GM23338 (cell line): ENCODE measurements around the gene PECR. TPM values are rescaled to one million over a fixed set of nuclear protein-coding genes. Genes with fewer than 3 reads are reported as not detected.

Experiments
- ATAC-seq: fragments of 200-7000 bp; cut with Tn5 transposase; 3 replicates; pipeline ENCODE4 v1.9.1; 2020
- DNase-seq: peaks from one replicate; pipeline ENCODE4 v3.0.0-alpha.2; 2015; ENCODE audit warnings: low spot score
- H2AFZ ChIP-seq: fragments of 200-600 bp; sonication (generic); 2 replicates; pipeline ENCODE4 v1.8.0; 2016; ENCODE audit warnings: antibody characterized with exemption, mild to moderate bottlenecking, moderate library complexity
- H3F3A ChIP-seq: fragments of 200-600 bp; sonication (generic); replicated peaks from 2 replicates; pipeline ENCODE4 v1.8.0; 2017; ENCODE audit warnings: antibody characterized with exemption, mixed run types, low read depth
- H3K27ac ChIP-seq: fragments of 200-600 bp; sonication (generic); 2 replicates; pipeline ENCODE4 v1.6.1; 2016; ENCODE audit warnings: low read depth
- H3K27me3 ChIP-seq: fragments of 200-600 bp; sonication (generic); 2 replicates; pipeline ENCODE4 v1.8.0; 2016; ENCODE audit warnings: mild to moderate bottlenecking, mixed run types, moderate library complexity; ENCODE audit not compliant: insufficient read depth
- H3K36me3 ChIP-seq: fragments of 200-600 bp; sonication (generic); 2 replicates; pipeline ENCODE4 v1.8.0; 2016; ENCODE audit warnings: mild to moderate bottlenecking; ENCODE audit not compliant: insufficient read depth
- H3K4me1 ChIP-seq: fragments of 200-600 bp; sonication (generic); 2 replicates; pipeline ENCODE4 v1.8.0; 2016; ENCODE audit warnings: mild to moderate bottlenecking, moderate library complexity; ENCODE audit not compliant: insufficient read depth
- H3K4me2 ChIP-seq: fragments of 200-600 bp; sonication (generic); 2 replicates; pipeline ENCODE4 v1.7.1; 2017; ENCODE audit warnings: mixed run types
- H3K4me3 ChIP-seq: fragments of 200-600 bp; sonication (generic); 2 replicates; pipeline ENCODE4 v1.6.1; 2016; ENCODE audit warnings: mixed run types
- H3K79me2 ChIP-seq: fragments of 200-600 bp; sonication (generic); replicated peaks from 2 replicates; pipeline ENCODE4 v1.8.0; 2017; ENCODE audit warnings: mild to moderate bottlenecking; ENCODE audit not compliant: insufficient read depth
- H3K9me2 ChIP-seq: fragments of 200-600 bp; sonication (generic); 2 replicates; pipeline ENCODE4 v1.8.0; 2017; ENCODE audit not compliant: insufficient read depth
- H4K20me1 ChIP-seq: fragments of 200-600 bp; sonication (generic); replicated peaks from 2 replicates; pipeline ENCODE4 v1.8.0; 2017; ENCODE audit warnings: mild to moderate bottlenecking; ENCODE audit not compliant: insufficient read depth
- H3K27ac Mint-ChIP-seq: 2 replicates; pipeline ENCODE4 v1.8.0; 2020; ENCODE audit warnings: inconsistent platforms, mild to moderate bottlenecking, moderate library complexity, mixed read lengths
- H3K27me3 Mint-ChIP-seq: 3 replicates; pipeline ENCODE4 v1.8.0; 2022; ENCODE audit warnings: low read depth, mild to moderate bottlenecking, moderate library complexity, mixed read lengths, inconsistent platforms; ENCODE audit not compliant: insufficient read depth, poor library complexity
- H3K36me3 Mint-ChIP-seq: 3 replicates; pipeline ENCODE4 v1.8.0; 2021; ENCODE audit warnings: low read depth, mild to moderate bottlenecking, inconsistent platforms, moderate library complexity, mixed read lengths
- H3K4me1 Mint-ChIP-seq: 3 replicates; pipeline ENCODE4 v1.8.0; 2020; ENCODE audit warnings: mild to moderate bottlenecking, inconsistent platforms, mixed read lengths
- H3K4me3 Mint-ChIP-seq: 3 replicates; pipeline ENCODE4 v1.8.0; 2021; ENCODE audit warnings: moderate library complexity, mild to moderate bottlenecking, inconsistent platforms, mixed read lengths
- H3K9me3 Mint-ChIP-seq: 3 replicates; pipeline ENCODE4 v1.8.0; 2020; ENCODE audit warnings: moderate library complexity, mild to moderate bottlenecking, inconsistent platforms, mixed read lengths
- CREB1 ChIP-seq: fragments of 250-450 bp; sonication (Bioruptor Pico); IDR thresholded peaks from 2 replicates; pipeline ENCODE4 v1.5.0; 2020; ENCODE audit warnings: low read depth, mild to moderate bottlenecking, moderate library complexity
- EZH2 ChIP-seq: fragments of 200-600 bp; sonication (generic); IDR thresholded peaks from one replicate; pipeline ENCODE4 v1.8.0; 2017; ENCODE audit warnings: antibody characterized with exemption, mild to moderate bottlenecking, low read depth; ENCODE audit not compliant: unreplicated experiment
- EZH2phosphoT487 ChIP-seq: fragments of 200-600 bp; sonication (generic); IDR thresholded peaks from one replicate; pipeline ENCODE4 v1.8.1; 2018; ENCODE audit warnings: antibody characterized with exemption; ENCODE audit not compliant: unreplicated experiment
- JUNB ChIP-seq: IDR thresholded peaks from one replicate; pipeline ENCODE4 v1.6.1; 2016; ENCODE audit warnings: antibody characterized with exemption; ENCODE audit not compliant: unreplicated experiment
- NANOG ChIP-seq: IDR thresholded peaks from 2 replicates; pipeline ENCODE4 v1.6.1; 2016; ENCODE audit warnings: antibody characterized with exemption, borderline replicate concordance
- STAT1 ChIP-seq: IDR thresholded peaks from one replicate; pipeline ENCODE4 v1.6.1; 2016; ENCODE audit warnings: antibody characterized with exemption; ENCODE audit not compliant: unreplicated experiment
- ZNF114 ChIP-seq: fragments of 250-450 bp; sonication (Bioruptor Pico); IDR thresholded peaks from 2 replicates; pipeline ENCODE4 v1.5.0; 2020; ENCODE audit warnings: mild to moderate bottlenecking, moderate library complexity
- polyA plus RNA-seq: library from polyadenylated mRNA; unstranded; fragments of >200 nt; fragmentation: Nextera tagmentation; extraction: Ambion mirVana; gene quantifications from 2 replicates; pipeline ENCODE4 v1.2.1, GENCODE V29; 2016
- total RNA-seq: library from RNA; depleted of rRNA; stranded (reverse); fragments of >200 nt; shearing (Covaris generic); gene quantifications from 2 replicates; pipeline ENCODE4 v1.2.3, GENCODE V29; 2014
- TF ChIP-seq, protein P1 (sequence below): IDR thresholded peaks from 2 replicates; pipeline ENCODE4 v1.6.1; 2016; ENCODE audit warnings: antibody characterized with exemption
- TF ChIP-seq, protein P2 (sequence below), 2 experiments: fragments of 200-600 bp in 1 of 2; sonication (generic) in 1 of 2; conservative IDR thresholded peaks; 2 replicates each; pipeline versions ENCODE4 v1.5.1 to v1.6.1; 2016 to 2017; ENCODE audit warnings: antibody characterized with exemption in 2 of 2, low read depth in 2 of 2, mild to moderate bottlenecking in 2 of 2, moderate library complexity in 1 of 2
- TF ChIP-seq, protein P3 (sequence below): fragments of 250-450 bp; sonication (Bioruptor Pico); IDR thresholded peaks from 2 replicates; pipeline ENCODE4 v1.5.0; 2020; ENCODE audit warnings: mild to moderate bottlenecking, moderate library complexity

The PECR gene
- total and polyA plus RNA-seq, 2 experiments from 2014 or later = 12.1 to 15.5 TPM

DNA sequence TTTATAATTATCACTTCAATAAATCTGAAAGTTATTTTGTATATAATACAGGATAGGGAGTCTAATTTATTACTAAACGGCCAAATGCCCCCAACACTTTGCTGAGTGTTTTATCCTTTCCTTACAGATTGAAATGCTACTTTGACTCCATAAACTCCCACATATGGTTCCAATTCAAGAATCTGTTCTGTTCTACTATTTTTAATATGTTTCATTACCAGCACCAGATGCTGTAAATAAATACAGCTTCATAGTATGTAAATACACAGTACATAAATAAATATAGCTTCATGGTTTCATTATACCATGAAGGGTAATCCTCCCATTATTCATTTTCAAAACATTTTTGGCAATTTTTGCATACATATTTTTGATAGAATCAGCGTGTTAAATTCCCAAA lies 34.2 kb downstream of the PECR start:
- no peak overlapping the region for H3K4me3 Mint-ChIP-seq
- H3K27ac Mint-ChIP-seq = no peak overlapping the region
- Histone ChIP-seq H2AFZ (no peak overlapping the region), H3K4me2 (no peak overlapping the region), H4K20me1 (no peaks in the 10 kb centered on the region), H3K4me3 (no peak overlapping the region), H3K79me2 (no peaks in the 10 kb centered on the region), H3K27me3 (no peaks in the 10 kb centered on the region), H3F3A (no peaks in the 10 kb centered on the region), H3K36me3 (0 out of 2 replicates have a peak, but pooled peaks cover 7% of the 10 kb centered on the region), H3K9me2 (no peaks in the 10 kb centered on the region), H3K27ac (no peak overlapping the region), H3K4me1 (no peaks in the 10 kb centered on the region)
- peaks cover 7% of the 10 kb centered on the region for H3K4me1 Mint-ChIP-seq
- H3K9me3 Mint-ChIP-seq = no peaks in the 10 kb centered on the region; the same call in 2 of the 3 replicates
- ATAC-seq (no peak), DNase-seq (no peak)
- TF ChIP-seq JUNB (no peak), CREB1 (CRISPR knock-in tag) (no peak)
- TF ChIP-seq, protein P1, sequence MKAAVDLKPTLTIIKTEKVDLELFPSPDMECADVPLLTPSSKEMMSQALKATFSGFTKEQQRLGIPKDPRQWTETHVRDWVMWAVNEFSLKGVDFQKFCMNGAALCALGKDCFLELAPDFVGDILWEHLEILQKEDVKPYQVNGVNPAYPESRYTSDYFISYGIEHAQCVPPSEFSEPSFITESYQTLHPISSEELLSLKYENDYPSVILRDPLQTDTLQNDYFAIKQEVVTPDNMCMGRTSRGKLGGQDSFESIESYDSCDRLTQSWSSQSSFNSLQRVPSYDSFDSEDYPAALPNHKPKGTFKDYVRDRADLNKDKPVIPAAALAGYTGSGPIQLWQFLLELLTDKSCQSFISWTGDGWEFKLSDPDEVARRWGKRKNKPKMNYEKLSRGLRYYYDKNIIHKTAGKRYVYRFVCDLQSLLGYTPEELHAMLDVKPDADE = no peak
- H3K27me3 Mint-ChIP-seq = no peaks in the 10 kb centered on the region
- peaks cover 34% of the 10 kb centered on the region for H3K36me3 Mint-ChIP-seq

DNA sequence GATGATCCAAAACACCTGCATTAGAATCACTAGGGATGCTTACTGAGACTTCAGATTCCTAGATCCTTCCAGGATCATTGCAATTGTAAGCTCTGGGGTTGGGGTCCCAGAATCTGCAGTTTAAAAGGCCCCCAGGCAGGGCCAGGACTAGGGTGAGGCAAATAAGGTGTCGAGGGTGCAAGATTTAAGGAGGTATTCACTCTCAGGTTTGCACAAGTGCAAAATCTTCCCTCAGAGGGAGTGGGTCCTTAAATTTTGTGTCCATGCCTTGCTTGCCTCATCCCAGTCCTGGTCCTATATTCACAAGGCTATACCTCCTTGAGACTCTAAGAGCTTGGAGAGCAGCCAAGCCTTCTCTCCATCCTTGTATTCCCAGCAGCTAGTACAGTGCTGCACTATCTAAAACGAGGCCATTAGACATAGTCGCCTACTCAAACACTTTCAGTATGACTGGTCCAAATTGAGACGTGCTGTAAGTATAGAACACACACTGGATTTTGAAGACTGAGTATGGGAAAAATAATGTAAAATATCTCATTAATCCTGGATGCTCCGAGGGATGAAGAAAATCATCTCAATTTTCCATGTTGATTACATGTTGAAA lies 36.6 kb downstream of the PECR start:
- Histone ChIP-seq H3K9me2 (no peaks in the 10 kb centered on the region), H3K4me3 (no peak overlapping the region), H3K36me3 (0 out of 2 replicates have a peak, but pooled peaks cover 7% of the 10 kb centered on the region), H3K27ac (no peak overlapping the region), H4K20me1 (no peaks in the 10 kb centered on the region), H3K4me2 (no peak overlapping the region), H2AFZ (no peak overlapping the region), H3K79me2 (no peaks in the 10 kb centered on the region), H3F3A (no peaks in the 10 kb centered on the region), H3K27me3 (no peaks in the 10 kb centered on the region), H3K4me1 (no peaks in the 10 kb centered on the region)
- H3K36me3 Mint-ChIP-seq = peaks cover 27% of the 10 kb centered on the region
- H3K4me3 Mint-ChIP-seq = no peak overlapping the region
- H3K27me3 Mint-ChIP-seq = peaks cover 1% of the 10 kb centered on the region
- DNase-seq (no peak), ATAC-seq (no peak)
- no peaks in the 10 kb centered on the region; the same call in 2 of the 3 replicates for H3K9me3 Mint-ChIP-seq
- H3K4me1 Mint-ChIP-seq = no peaks in the 10 kb centered on the region
- no peak overlapping the region for H3K27ac Mint-ChIP-seq
- TF ChIP-seq, protein P2, sequence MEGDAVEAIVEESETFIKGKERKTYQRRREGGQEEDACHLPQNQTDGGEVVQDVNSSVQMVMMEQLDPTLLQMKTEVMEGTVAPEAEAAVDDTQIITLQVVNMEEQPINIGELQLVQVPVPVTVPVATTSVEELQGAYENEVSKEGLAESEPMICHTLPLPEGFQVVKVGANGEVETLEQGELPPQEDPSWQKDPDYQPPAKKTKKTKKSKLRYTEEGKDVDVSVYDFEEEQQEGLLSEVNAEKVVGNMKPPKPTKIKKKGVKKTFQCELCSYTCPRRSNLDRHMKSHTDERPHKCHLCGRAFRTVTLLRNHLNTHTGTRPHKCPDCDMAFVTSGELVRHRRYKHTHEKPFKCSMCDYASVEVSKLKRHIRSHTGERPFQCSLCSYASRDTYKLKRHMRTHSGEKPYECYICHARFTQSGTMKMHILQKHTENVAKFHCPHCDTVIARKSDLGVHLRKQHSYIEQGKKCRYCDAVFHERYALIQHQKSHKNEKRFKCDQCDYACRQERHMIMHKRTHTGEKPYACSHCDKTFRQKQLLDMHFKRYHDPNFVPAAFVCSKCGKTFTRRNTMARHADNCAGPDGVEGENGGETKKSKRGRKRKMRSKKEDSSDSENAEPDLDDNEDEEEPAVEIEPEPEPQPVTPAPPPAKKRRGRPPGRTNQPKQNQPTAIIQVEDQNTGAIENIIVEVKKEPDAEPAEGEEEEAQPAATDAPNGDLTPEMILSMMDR (conservative IDR thresholded peaks at IDR 0.05; ENCODE audit: low read depth in 2 of 2) = no peak
- TF ChIP-seq EZH2phosphoT487 = no peak
- no peak for TF ChIP-seq STAT1
- TF ChIP-seq JUNB = no peak
- TF ChIP-seq, protein P1 = no peak
- no peak for TF ChIP-seq CREB1 (CRISPR knock-in tag)
- no peak for TF ChIP-seq NANOG
- no peak for TF ChIP-seq ZNF114 (CRISPR knock-in tag)
- TF ChIP-seq, protein P3, sequence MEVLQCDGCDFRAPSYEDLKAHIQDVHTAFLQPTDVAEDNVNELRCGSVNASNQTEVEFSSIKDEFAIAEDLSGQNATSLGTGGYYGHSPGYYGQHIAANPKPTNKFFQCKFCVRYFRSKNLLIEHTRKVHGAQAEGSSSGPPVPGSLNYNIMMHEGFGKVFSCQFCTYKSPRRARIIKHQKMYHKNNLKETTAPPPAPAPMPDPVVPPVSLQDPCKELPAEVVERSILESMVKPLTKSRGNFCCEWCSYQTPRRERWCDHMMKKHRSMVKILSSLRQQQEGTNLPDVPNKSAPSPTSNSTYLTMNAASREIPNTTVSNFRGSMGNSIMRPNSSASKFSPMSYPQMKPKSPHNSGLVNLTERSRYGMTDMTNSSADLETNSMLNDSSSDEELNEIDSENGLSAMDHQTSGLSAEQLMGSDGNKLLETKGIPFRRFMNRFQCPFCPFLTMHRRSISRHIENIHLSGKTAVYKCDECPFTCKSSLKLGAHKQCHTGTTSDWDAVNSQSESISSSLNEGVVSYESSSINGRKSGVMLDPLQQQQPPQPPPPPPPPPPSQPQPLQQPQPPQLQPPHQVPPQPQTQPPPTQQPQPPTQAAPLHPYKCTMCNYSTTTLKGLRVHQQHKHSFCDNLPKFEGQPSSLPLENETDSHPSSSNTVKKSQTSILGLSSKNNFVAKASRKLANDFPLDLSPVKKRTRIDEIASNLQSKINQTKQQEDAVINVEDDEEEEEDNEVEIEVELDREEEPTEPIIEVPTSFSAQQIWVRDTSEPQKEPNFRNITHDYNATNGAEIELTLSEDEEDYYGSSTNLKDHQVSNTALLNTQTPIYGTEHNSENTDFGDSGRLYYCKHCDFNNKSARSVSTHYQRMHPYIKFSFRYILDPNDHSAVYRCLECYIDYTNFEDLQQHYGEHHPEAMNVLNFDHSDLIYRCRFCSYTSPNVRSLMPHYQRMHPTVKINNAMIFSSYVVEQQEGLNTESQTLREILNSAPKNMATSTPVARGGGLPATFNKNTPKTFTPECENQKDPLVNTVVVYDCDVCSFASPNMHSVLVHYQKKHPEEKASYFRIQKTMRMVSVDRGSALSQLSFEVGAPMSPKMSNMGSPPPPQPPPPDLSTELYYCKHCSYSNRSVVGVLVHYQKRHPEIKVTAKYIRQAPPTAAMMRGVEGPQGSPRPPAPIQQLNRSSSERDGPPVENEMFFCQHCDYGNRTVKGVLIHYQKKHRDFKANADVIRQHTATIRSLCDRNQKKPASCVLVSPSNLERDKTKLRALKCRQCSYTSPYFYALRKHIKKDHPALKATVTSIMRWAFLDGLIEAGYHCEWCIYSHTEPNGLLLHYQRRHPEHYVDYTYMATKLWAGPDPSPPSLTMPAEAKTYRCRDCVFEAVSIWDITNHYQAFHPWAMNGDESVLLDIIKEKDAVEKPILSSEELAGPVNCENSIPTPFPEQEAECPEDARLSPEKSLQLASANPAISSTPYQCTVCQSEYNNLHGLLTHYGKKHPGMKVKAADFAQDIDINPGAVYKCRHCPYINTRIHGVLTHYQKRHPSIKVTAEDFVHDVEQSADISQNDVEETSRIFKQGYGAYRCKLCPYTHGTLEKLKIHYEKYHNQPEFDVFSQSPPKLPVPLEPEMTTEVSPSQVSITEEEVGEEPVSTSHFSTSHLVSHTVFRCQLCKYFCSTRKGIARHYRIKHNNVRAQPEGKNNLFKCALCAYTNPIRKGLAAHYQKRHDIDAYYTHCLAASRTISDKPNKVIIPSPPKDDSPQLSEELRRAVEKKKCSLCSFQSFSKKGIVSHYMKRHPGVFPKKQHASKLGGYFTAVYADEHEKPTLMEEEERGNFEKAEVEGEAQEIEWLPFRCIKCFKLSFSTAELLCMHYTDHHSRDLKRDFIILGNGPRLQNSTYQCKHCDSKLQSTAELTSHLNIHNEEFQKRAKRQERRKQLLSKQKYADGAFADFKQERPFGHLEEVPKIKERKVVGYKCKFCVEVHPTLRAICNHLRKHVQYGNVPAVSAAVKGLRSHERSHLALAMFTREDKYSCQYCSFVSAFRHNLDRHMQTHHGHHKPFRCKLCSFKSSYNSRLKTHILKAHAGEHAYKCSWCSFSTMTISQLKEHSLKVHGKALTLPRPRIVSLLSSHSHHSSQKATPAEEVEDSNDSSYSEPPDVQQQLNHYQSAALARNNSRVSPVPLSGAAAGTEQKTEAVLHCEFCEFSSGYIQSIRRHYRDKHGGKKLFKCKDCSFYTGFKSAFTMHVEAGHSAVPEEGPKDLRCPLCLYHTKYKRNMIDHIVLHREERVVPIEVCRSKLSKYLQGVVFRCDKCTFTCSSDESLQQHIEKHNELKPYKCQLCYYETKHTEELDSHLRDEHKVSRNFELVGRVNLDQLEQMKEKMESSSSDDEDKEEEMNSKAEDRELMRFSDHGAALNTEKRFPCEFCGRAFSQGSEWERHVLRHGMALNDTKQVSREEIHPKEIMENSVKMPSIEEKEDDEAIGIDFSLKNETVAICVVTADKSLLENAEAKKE (CRISPR knock-in tag) = no peak
- TF ChIP-seq EZH2 = no peak
